ENCODE data around the gene SEC24A. TPM values are rescaled to one million over a fixed set of nuclear protein-coding genes. Genes with fewer than 3 reads are reported as not detected.

SEC24A gene
- total RNA-seq, 1 donor from 2014 or later: 22.0 TPM

- Histone ChIP-seq H3K27me3 (ENCODE audit: low read depth) (no peaks in the 10 kb centered on the region), H3K36me3 (peaks cover 99% of the 10 kb centered on the region), H3K9me3 (no peaks in the 10 kb centered on the region), H3K4me3 (no peak overlapping the region), H3K4me1 (no peaks in the 10 kb centered on the region), H3K27ac (no peak overlapping the region)
- ATAC-seq (no peak), DNase-seq (no peak)
- TF ChIP-seq, protein P1, sequence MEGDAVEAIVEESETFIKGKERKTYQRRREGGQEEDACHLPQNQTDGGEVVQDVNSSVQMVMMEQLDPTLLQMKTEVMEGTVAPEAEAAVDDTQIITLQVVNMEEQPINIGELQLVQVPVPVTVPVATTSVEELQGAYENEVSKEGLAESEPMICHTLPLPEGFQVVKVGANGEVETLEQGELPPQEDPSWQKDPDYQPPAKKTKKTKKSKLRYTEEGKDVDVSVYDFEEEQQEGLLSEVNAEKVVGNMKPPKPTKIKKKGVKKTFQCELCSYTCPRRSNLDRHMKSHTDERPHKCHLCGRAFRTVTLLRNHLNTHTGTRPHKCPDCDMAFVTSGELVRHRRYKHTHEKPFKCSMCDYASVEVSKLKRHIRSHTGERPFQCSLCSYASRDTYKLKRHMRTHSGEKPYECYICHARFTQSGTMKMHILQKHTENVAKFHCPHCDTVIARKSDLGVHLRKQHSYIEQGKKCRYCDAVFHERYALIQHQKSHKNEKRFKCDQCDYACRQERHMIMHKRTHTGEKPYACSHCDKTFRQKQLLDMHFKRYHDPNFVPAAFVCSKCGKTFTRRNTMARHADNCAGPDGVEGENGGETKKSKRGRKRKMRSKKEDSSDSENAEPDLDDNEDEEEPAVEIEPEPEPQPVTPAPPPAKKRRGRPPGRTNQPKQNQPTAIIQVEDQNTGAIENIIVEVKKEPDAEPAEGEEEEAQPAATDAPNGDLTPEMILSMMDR (IDR thresholded peaks at IDR 0.05): no peak
- intact Hi-C loops (cut with DNase I): no loop called here
These were observed 120.6 kb downstream of the SEC24A start for GRCh38 chr5:134769206-134769605.

DNA sequence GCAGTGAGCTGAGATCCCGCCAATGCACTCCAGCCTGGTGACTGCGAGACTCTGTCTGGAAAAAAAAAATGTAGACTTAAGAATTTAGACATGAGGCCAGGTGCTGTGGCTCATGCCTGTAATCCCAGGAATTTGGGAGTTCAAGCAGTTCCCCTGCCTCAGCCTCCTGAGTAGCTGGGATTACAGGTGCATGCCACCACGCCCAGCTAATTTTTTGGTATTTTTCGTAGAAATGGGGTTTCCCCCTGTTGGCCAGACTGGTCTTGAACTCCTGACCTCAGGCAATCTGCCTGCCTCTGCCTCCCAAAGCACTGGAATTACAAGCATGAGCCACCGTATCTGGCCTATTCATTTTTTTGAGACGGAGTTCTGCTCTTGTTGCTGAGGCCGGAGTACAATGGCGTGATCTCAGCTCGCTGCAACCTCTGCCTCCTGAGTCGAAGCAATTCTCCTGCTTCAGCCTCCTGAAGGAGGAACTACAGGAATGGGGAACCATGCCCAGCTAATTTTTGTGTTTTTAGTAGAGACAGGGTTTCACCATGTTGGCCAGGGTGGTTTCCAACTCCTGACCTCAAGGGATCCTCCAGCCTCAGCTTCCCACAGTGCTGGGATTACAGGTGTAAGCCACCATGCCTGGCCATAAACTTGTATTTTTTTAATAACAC, 124.0 kb downstream of the SEC24A start:
- Histone ChIP-seq H3K4me3 (no peak overlapping the region), H3K36me3 (peaks cover 98% of the 10 kb centered on the region), H3K27ac (no peak overlapping the region), H3K27me3 (ENCODE audit: low read depth) (no peaks in the 10 kb centered on the region), H3K4me1 (no peaks in the 10 kb centered on the region), H3K9me3 (no peaks in the 10 kb centered on the region)
- intact Hi-C loops (cut with DNase I): no loop called here
- ATAC-seq (no peak), DNase-seq (no peak)
- TF ChIP-seq, protein P1 (IDR thresholded peaks at IDR 0.05): no peak

DNA sequence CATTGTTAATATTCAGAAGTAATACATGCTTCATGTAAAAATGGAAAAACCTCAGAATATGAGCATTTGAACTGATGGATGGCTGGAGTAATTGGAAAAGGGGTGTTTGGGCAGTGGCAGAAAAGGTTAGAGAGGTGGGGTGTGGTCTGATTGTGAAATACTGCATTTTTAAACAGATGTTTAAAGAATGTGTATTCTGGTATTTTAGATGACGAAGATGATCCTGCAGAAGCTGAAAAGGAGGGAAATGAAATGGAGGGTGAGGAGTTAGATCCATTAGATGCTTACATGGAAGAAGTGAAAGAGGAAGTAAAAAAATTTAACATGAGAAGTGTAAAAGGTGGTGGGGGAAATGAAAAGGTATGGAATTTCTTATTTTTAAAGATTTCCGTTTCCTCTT, 128.8 kb downstream of the SEC24A start:
- TF ChIP-seq, protein P1 (IDR thresholded peaks at IDR 0.05): no peak
- no peak for ATAC-seq
- H3K27me3 ChIP-seq (ENCODE audit: low read depth): no peaks in the 10 kb centered on the region

More for the DNA sequence above, 128.8 kb downstream of the SEC24A start:
- DNase-seq: no peak
- intact Hi-C loops (cut with DNase I): no loop called here
- H3K27ac ChIP-seq: no peak overlapping the region
- H3K4me3 ChIP-seq: no peak overlapping the region
- peaks cover 98% of the 10 kb centered on the region for H3K36me3 ChIP-seq
- no peaks in the 10 kb centered on the region for H3K4me1 ChIP-seq
- H3K9me3 ChIP-seq: no peaks in the 10 kb centered on the region

Other genes starting within 250 kb of the SEC24A start
- gene CDKN2AIPNL, start 236.9 kb upstream of the SEC24A start, total RNA-seq: 14.5 TPM
- 79.4 TPM for gene JADE2, start 123.1 kb upstream of the SEC24A start, total RNA-seq
- 60.0 TPM for gene SAR1B, start 16.0 kb upstream of the SEC24A start, total RNA-seq
- gene CAMLG, start 89.8 kb downstream of the SEC24A start, total RNA-seq: 25.6 TPM
- gene DDX46, start 110.0 kb downstream of the SEC24A start, total RNA-seq: 43.3 TPM
- 47.9 TPM for gene C5orf24, start 197.2 kb downstream of the SEC24A start, total RNA-seq
- 56.8 TPM for gene TXNDC15, start 225.6 kb downstream of the SEC24A start, total RNA-seq